Ovary (tissue), 9 donors: ENCODE measurements around the gene ATP2B2. TPM values are rescaled to one million over a fixed set of nuclear protein-coding genes. Genes with fewer than 3 reads are reported as not detected.

Experiments
- DNase-seq, 5 donors: peaks; one replicate each; pipeline ENCODE4 v3.0.0-alpha.2; 2019 to 2020
- H3K27ac ChIP-seq, 2 donors: fragments of 200-600 bp; one replicate each; pipeline versions ENCODE4 v1.5.1 to v1.8.0; 2019 to 2022
- H3K27me3 ChIP-seq: fragments of 200-600 bp; one replicate; pipeline ENCODE4 v1.8.0; 2022
- H3K36me3 ChIP-seq: fragments of 200-600 bp; sonication (generic); one replicate; pipeline ENCODE4 v1.5.1; 2019
- H3K4me1 ChIP-seq: one replicate; pipeline ENCODE4 v1.8.1; 2013; ENCODE audit warnings: mild to moderate bottlenecking, moderate library complexity; ENCODE audit not compliant: insufficient read depth
- H3K4me3 ChIP-seq: fragments of 200-600 bp; sonication (generic); one replicate; pipeline ENCODE4 v1.5.1; 2017
- H3K9me3 ChIP-seq, 2 donors: fragments of 200-600 bp in 1 of 2; sonication (generic) in 1 of 2; one replicate each; pipeline versions ENCODE4 v1.5.1 to v1.8.1; 2013 to 2019; ENCODE audit warnings: mild to moderate bottlenecking in 1 of 2, moderate library complexity in 1 of 2
- CTCF ChIP-seq, 3 donors: fragments of 450-650 bp in 2 of 3; fragments of 200-600 bp in 1 of 3; IDR thresholded peaks; one replicate each; pipeline versions ENCODE4 v1.5.1 to v1.8.0; 2016 to 2022; ENCODE audit warnings: antibody characterized with exemption in 3 of 3, mild to moderate bottlenecking in 1 of 3
- EP300 ChIP-seq: sonication (generic); formaldehyde crosslinking; IDR thresholded peaks from one replicate; pipeline ENCODE4 v1.6.1; 2017; ENCODE audit warnings: antibody characterized with exemption
- POLR2A ChIP-seq: fragments of 450-650 bp; IDR thresholded peaks from one replicate; pipeline ENCODE4 v1.6.1; 2017; ENCODE audit warnings: antibody characterized with exemption, mild to moderate bottlenecking, moderate library complexity
- WGBS, 3 donors: extraction: QIAGEN DNeasy Blood & Tissue Kit in 1 of 3; methylation state at CpG; one replicate each; pipeline versions ENCODE4 v1.1.5 to v1.1.7; 2013 to 2017; 5-methylcytosine and 5-hydroxymethylcytosine counted together
- intact Hi-C, 4 donors: fragments of 100-400 bp; cut with DNase I; formaldehyde crosslinking; loops; one replicate each; pipeline versions ENCODE4 v1.11.0 to v1.15.1; 2022 to 2023
- polyA plus RNA-seq, 2 donors: library from polyadenylated mRNA; stranded (reverse); fragments of 200-250 nt in 1 of 2; fragments of 350-450 nt in 1 of 2; fragmentation: Illumina TruSeq in 1 of 2; extraction: RNeasy Lipid Tissue Mini Kit (QIAGEN cat#74804) in 1 of 2; gene quantifications; one replicate each; pipeline ENCODE4 v1.2.3, GENCODE V29; 2013 to 2014
- total RNA-seq, 7 donors: library from RNA; depleted of rRNA in 2 of 7; stranded (reverse); fragments of >200 nt in 2 of 7; fragmentation: NEBNext Ultra II Directional in 3 of 7; extraction: Animal tissue kit (Norgen Biotek cat#: 25700) in 3 of 7; gene quantifications; one replicate each; pipeline versions ENCODE4 v1.1.0 to v1.2.4, GENCODE V29; 2016 to 2023
- donor health status: DM: no; HTN: no; CAD: no; lungs with moderate emphysema.
- donor health status: DM: no; HTN: no; CAD: no.
- donor health status: Bipolar disorder and iron deficiency.
- donor health status: DM: yes; HTN: yes; CAD: no.
- donor health status: DM: no; HTN: no; CAD: no.
- donor health status: DM: yes; HTN: yes; CAD: no.

Gene ATP2B2
- total and polyA plus RNA-seq, 9 donors = 0.05 to 11.6 (median 0.52) TPM; not detected in 2

GRCh38 chr3:10392244-10392643 is 113.1 kb downstream of the ATP2B2 start:
- H3K36me3 ChIP-seq = no peaks in the 10 kb centered on the region
- intact Hi-C loops = no loop called here
- no peaks in the 10 kb centered on the region for H3K4me1 ChIP-seq
- H3K4me3 ChIP-seq = no peak overlapping the region
- no peaks in the 10 kb centered on the region for H3K27me3 ChIP-seq
- H3K27ac ChIP-seq = no peak overlapping the region
- 55 to 60% (median 58%) methylated on average over 4 of the region's 4 CpGs for WGBS, 3 donors
- H3K9me3 ChIP-seq = peaks cover 0 to 10% of the 10 kb centered on the region in 2 donors
- TF ChIP-seq POLR2A = no peak
- TF ChIP-seq EP300 = no peak
- TF ChIP-seq CTCF (IDR thresholded peaks at IDR 0.05) = no peak
- DNase-seq = no peak

GRCh38 chr3:10391391-10391790 is 114.0 kb downstream of the ATP2B2 start:
- TF ChIP-seq CTCF (IDR thresholded peaks at IDR 0.05) = no peak
- no peak for TF ChIP-seq POLR2A
- TF ChIP-seq EP300 = no peak
- 73 to 81% (median 73%) methylated on average over 9 of the region's 9 CpGs for WGBS, 3 donors
- no peak overlapping the region for H3K4me3 ChIP-seq
- DNase-seq = no peak
- peaks cover 0 to 15% of the 10 kb centered on the region in 2 donors for H3K9me3 ChIP-seq
- no peak overlapping the region for H3K27ac ChIP-seq
- no peaks in the 10 kb centered on the region for H3K36me3 ChIP-seq
- intact Hi-C loops = no loop called here
- no peaks in the 10 kb centered on the region for H3K4me1 ChIP-seq
- H3K27me3 ChIP-seq = no peaks in the 10 kb centered on the region

GRCh38 chr3:10390641-10391373 is 114.6 kb downstream of the ATP2B2 start:
- intact Hi-C loops = no loop called here
- no peak for TF ChIP-seq EP300
- TF ChIP-seq CTCF (IDR thresholded peaks at IDR 0.05) = no peak
- TF ChIP-seq POLR2A = no peak
- no peak overlapping the region for H3K4me3 ChIP-seq
- H3K36me3 ChIP-seq = no peaks in the 10 kb centered on the region
- 76 to 92% (median 77%) methylated on average over 7 of the region's 7 CpGs for WGBS, 3 donors
- H3K4me1 ChIP-seq = no peaks in the 10 kb centered on the region
- peaks cover 0 to 15% of the 10 kb centered on the region in 2 donors for H3K9me3 ChIP-seq
- no peak for DNase-seq
- no peak overlapping the region for H3K27ac ChIP-seq
- no peaks in the 10 kb centered on the region for H3K27me3 ChIP-seq

GRCh38 chr3:10389995-10390394 is 115.4 kb downstream of the ATP2B2 start:
- Histone ChIP-seq H3K4me1 (no peaks in the 10 kb centered on the region), H3K4me3 (no peak overlapping the region), H3K9me3 (peaks cover 0 to 15% of the 10 kb centered on the region in 2 donors), H3K27me3 (no peaks in the 10 kb centered on the region), H3K36me3 (no peaks in the 10 kb centered on the region), H3K27ac (no peak overlapping the region)
- intact Hi-C loops = no loop called here
- no peak for DNase-seq
- TF ChIP-seq POLR2A (no peak), EP300 (no peak), CTCF (IDR thresholded peaks at IDR 0.05) (no peak)
- 64 to 68% (median 64%) methylated on average over 2 of the region's 2 CpGs for WGBS, 3 donors
